GM10266 (cell line): ENCODE results near the gene MOB3B.

Experiments used
- DNase-seq: peaks from one replicate; pipeline ENCODE4 v3.0.0; 2012; ENCODE audit errors: extremely low spot score
- CTCF ChIP-seq: IDR thresholded peaks from 2 replicates; pipeline ENCODE4 v1.5.1; 2012; ENCODE audit warnings: mild to moderate bottlenecking, low read depth; ENCODE audit not compliant: control insufficient read depth, insufficient read depth; ENCODE audit errors: missing control alignments

The MOB3B gene

GRCh38 chr9:27344776-27345175 lies 184.8 kb downstream of the MOB3B start:
- TF ChIP-seq CTCF: no peak
- DNase-seq: no peak

GRCh38 chr9:27341545-27342294 lies 187.9 kb downstream of the MOB3B start:
- no peak for DNase-seq
- TF ChIP-seq CTCF: no peak

GRCh38 chr9:27340961-27341511 lies 188.6 kb downstream of the MOB3B start:
- no peak for DNase-seq
- no peak for TF ChIP-seq CTCF

- DNase-seq: no peak
- TF ChIP-seq CTCF: no peak
Observed at GRCh38 chr9:27340285-27340674, 189.3 kb downstream of the MOB3B start.

GRCh38 chr9:27339661-27340284 lies 189.8 kb downstream of the MOB3B start:
- no peak for TF ChIP-seq CTCF
- no peak for DNase-seq

GRCh38 chr9:27338527-27338903 lies 191.1 kb downstream of the MOB3B start:
- no peak for DNase-seq
- no peak for TF ChIP-seq CTCF
